ENCODE measurements around the gene FBXO5. TPM values are rescaled to one million over a fixed set of nuclear protein-coding genes. Genes with fewer than 3 reads are reported as not detected.

The FBXO5 gene
- 1 to 10 TPM; 3.1 to 7.6 (median 5.5) TPM for total RNA-seq
- long read RNA-seq, donor 1, transcript FBXO5-202 (5 exons, 2,221 nt): major isoform, 5 of 9 reads
- long read RNA-seq, donor 1, partial matches to known transcripts: 2 of 9 reads
- long read RNA-seq, donor 1, other reads (novel, unspliced or antisense): 0 of 9 reads
- long read RNA-seq, donor 2, partial matches to known transcripts: 0 of 3 reads
- long read RNA-seq, donor 2, other reads (novel, unspliced or antisense): 0 of 3 reads

GRCh38 chr6:152982904-152983636 lies at the start of gene FBXO5:
TSS of gene FBXO5 (minus strand) at chr6:152983041. CDS start at chr6:152982959, 82 bp downstream.
- peak; percentile 98 to 99 (median 98) for DNase-seq
- H3K36me3 ChIP-seq (ENCODE audit: low read depth): no peaks in the 10 kb centered on the region
- intact Hi-C loops (cut with DNase I, micrococcal nuclease): no loop called here
- peaks cover 21% of the 10 kb centered on the region for H3K4me1 ChIP-seq (ENCODE audit: low read depth)
- peak; percentile 9 for TF ChIP-seq CTCF (IDR thresholded peaks at IDR 0.05)
- peak; percentile 97 for ATAC-seq
- no peaks in the 10 kb centered on the region for H3K9me3 ChIP-seq
- H3K4me3 ChIP-seq: peak within 1 kb of the TSS; percentile 63

- intact Hi-C loops (cut with DNase I, micrococcal nuclease): loop anchor here in 1 of 2 donors (10.0 kb wide), 1 partner anchor 482 kb away; no protein-coding TSS in a partner anchor
These were observed 49.5 kb upstream of the FBXO5 start for GRCh38 chr6:153032255-153032882.

GRCh38 chr6:153031335-153031955 lies 48.6 kb upstream of the FBXO5 start:
- no peak for DNase-seq
- Histone ChIP-seq H3K4me1 (ENCODE audit: low read depth) (peaks cover 10% of the 10 kb centered on the region), H3K4me3 (no peak overlapping the region), H3K36me3 (ENCODE audit: low read depth) (no peaks in the 10 kb centered on the region), H3K9me3 (no peaks in the 10 kb centered on the region)
- ATAC-seq: peak; percentile 44
- intact Hi-C loops (cut with DNase I, micrococcal nuclease): loop anchor here in 1 of 2 donors (10.0 kb wide), 1 partner anchor 483 kb away; no protein-coding TSS in a partner anchor
- no peak for TF ChIP-seq CTCF (IDR thresholded peaks at IDR 0.05)

More at GRCh38 chr6:153032255-153032882, 49.5 kb upstream of the FBXO5 start:
- no peak overlapping the region for H3K4me3 ChIP-seq
- no peaks in the 10 kb centered on the region for H3K9me3 ChIP-seq
- no peak for DNase-seq
- ATAC-seq: no peak
- peaks cover 10% of the 10 kb centered on the region for H3K4me1 ChIP-seq (ENCODE audit: low read depth)
- no peaks in the 10 kb centered on the region for H3K36me3 ChIP-seq (ENCODE audit: low read depth)
- no peak for TF ChIP-seq CTCF (IDR thresholded peaks at IDR 0.05)

GRCh38 chr6:153028963-153029362 lies 46.1 kb upstream of the FBXO5 start:
- intact Hi-C loops (cut with DNase I, micrococcal nuclease): loop anchor here in 1 of 2 donors (10.0 kb wide), 1 partner anchor 164 kb away; no protein-coding TSS in a partner anchor
- no peak for ATAC-seq

More at GRCh38 chr6:153028963-153029362, 46.1 kb upstream of the FBXO5 start:
- H3K36me3 ChIP-seq (ENCODE audit: low read depth): no peaks in the 10 kb centered on the region
- DNase-seq: no peak
- H3K4me3 ChIP-seq: no peak overlapping the region
- no peaks in the 10 kb centered on the region for H3K9me3 ChIP-seq
- H3K4me1 ChIP-seq (ENCODE audit: low read depth): peaks cover 10% of the 10 kb centered on the region
- TF ChIP-seq CTCF (IDR thresholded peaks at IDR 0.05): no peak
